HG02678 (cell line): Measurements from ENCODE around the gene DDC.
"Not testable (repeated sequence)": the region's sequence is repeated elsewhere in the genome, so short reads cannot be mapped to it uniquely, and the experiment has no call there.

Experiments used
- ATAC-seq: cut with Tn5 transposase; IDR thresholded peaks from one replicate; pipeline ENCODE4 v1.9.1; 2021; ENCODE audit warnings: mild to moderate bottlenecking, moderate library complexity; ENCODE audit not compliant: unreplicated experiment

DDC gene

GRCh38 chr7:50589364-50589763, 24.2 kb upstream of the DDC start:
- ATAC-seq, result no peak

GRCh38 chr7:50588937-50589336, 23.7 kb upstream of the DDC start:
- ATAC-seq, result no peak

DNA sequence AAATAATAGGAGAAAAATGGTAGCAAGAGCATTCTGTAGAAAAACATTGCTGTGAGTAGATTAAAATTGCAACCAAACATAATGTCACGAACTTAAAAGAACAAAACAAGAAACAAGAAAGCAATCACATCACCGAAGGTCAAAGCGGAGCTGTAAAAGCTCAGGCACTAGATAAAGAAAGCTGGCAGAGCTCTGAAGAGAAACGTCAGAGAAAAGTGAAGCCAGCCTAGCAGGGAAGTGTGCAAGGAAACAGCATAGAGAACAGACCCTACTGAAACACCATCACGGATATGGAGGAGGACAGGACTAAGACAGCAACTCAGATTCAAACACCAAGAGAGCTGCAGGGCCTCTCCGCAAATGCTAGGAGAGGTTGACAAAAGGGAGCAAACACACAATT, 22.5 kb upstream of the DDC start:
- ATAC-seq, result no peak

DNA sequence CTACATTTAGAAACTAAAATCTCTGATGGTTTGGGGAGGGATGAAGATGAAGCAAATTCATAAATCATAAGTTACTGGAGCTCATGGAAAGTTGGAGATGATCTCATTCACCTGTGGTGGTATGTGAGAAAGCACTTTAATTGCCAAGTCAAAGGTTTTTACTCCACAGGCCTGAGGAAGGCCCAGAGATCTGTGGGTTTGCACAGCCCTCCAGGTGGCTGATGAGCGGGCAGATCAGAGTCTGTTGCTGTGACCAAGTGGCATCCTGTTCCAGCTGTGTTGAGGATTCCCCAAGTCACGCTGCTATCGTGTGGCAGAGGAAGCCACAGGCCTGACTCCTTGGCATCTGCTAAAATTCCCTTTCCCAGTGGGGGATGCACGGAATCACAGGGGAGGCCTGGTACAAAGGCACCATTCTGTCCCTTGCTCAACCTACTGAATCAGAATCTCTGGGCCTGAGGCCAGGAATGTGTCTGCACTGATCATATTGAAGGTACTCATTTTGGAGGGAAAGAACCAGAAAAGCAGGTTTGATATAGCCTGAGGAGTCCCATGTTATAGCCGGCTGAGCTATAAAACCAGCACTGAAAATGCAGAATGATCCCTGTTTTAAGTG, 19.7 kb upstream of the DDC start:
- ATAC-seq, result no peak

GRCh38 chr7:50584386-50584785, 19.2 kb upstream of the DDC start:
- no peak for ATAC-seq

- not testable (repeated sequence) for ATAC-seq
Measured at GRCh38 chr7:50583295-50583694, 18.1 kb upstream of the DDC start.

DNA sequence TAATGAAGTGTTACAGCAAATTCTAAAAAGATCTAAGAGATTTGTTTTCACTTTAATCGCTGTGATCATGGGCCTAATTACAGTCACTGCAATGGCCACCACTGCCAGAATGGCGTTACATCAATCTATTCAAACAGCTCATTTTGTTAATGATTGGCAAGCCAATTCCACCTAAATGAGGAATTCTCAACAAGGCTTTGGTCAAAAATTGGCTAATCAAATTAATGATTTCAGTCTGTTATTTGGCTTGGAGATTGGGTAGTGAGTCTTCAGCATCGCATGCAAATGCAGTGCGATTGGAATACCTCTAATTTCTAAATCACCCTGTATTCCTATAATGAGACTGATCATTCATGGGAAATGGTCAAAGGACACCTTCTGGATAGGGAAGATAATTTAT, 17.1 kb upstream of the DDC start:
- not testable (repeated sequence) for ATAC-seq

DNA sequence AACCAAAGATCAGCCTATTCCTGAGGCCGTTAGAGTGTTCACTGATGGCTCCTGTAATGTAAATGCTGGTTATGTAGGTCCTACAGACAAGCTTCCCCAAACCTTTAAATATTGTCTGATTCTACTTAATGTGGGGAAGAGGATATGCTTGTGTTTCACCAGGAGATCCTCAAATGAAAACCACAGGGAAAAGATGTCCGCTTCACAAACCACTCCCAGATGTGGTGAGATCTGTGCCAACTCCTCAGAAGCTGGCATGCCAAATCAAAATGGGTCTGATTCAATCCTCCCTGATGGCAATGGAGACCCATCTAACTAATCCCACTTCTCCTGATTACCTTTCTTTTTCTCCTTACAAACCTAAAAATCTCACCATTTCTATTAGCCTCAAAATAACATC, 15.5 kb upstream of the DDC start:
- ATAC-seq, result not testable (repeated sequence)

DNA sequence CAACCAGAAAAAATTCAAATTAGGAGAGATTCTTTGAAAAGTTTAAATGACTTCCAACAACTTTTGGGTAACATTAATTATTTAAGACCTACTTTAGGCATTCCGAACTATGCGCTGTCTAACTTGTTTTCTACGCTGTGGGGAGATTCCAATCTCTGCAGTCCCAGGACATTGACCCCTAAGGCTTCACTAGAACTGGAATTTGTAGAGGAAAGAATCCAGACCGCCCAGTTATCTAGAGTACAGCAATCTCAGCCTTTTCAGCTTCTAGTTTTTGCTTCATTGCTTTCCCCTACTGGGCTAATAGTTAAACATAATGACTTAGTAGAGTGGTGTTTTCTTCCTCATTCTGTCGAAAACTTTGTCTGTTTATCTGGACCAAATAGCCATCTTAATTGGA, 14.9 kb upstream of the DDC start:
- no peak for ATAC-seq

- not testable (repeated sequence) for ATAC-seq
Measured at GRCh38 chr7:50578105-50578504, 12.9 kb upstream of the DDC start.

GRCh38 chr7:50577569-50577968, 12.4 kb upstream of the DDC start:
- no peak for ATAC-seq

DNA sequence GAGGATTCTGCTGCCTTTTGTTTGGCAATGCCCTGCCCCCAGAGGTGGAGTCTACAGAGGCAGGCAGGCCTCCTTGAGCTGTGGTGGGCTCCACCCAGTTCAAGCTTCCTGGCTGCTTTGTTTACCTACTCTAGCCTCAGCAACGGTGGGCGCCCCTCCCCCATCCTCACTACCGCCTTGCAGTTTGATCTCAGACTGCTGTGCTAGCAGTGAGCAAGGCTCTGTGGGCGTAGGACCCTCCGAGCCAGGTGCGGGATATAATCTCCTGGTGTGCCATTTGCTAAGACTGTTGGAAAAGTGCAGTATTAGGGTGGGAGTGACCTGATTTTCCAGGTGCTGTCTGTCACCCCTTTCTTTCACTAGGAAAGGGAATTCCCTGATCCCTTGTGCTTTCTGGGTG, 11.2 kb upstream of the DDC start:
- ATAC-seq, result not testable (repeated sequence)

DNA sequence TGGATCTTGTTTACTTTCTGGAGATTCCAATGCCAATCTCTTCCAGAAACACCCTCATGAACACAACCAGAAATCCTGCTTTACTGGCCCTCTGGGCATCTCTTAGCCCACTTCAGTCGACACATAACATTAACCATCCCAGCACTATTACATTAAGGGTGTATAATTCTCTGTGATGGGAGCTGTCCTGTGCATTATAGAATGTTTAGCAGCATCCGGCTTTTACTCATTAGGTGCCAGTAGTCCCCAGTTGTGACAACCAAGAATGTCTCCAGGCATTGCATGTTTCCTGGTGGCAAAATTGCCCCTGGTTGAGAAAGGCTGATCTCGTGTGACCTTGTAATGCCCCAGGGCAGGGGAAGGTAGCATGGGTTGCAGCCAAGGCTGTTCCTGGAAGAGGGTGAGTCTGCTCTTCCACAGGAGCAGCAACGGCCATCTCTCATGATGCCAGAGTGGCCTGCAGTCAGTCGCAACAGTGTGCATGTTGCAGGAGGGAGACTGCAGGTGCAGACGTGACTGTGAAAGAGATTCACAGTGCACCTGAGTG, 2.6 kb upstream of the DDC start:
- no peak for ATAC-seq

- ATAC-seq, result no peak
Measured at GRCh38 chr7:50565977-50566376, 772 bp upstream of the DDC start.

DNA sequence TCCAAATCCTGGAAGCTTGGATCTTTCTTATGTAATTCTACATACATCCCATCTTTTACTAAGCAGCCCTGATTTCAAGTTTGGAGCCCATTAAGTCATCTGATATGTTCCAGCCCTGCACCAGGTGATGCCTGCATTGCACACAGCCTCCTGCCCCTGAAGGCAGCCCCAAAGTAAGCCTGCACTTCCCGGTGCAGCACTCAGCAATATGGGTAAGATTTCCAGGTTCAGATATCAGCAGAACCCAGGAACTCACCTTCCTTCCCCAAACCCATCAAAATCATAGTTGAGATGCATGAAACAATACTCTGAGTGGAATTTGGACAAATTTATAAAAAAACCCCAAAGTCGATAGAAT, 333 bp upstream of the DDC start:
- no peak for ATAC-seq

DNA sequence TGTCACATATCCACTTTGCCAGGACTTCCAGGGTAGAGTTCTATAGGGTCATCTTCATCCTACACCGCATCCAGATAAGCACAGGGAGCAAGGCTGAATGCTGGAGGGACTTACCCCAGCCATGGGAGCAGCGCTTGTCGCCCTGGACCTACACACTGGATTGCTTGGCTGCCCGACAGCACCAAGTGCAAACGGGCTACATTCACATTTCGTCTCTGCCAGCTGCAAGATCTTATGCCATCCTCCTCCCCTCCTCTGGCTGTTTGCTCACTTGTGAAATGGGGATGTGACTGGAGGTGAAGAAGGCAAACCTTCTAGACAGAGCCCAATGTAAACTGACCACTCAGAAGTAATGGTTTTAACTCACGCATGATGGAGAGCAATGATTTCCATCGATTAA, 1.0 kb downstream of the DDC start:
- ATAC-seq, result no peak

DNA sequence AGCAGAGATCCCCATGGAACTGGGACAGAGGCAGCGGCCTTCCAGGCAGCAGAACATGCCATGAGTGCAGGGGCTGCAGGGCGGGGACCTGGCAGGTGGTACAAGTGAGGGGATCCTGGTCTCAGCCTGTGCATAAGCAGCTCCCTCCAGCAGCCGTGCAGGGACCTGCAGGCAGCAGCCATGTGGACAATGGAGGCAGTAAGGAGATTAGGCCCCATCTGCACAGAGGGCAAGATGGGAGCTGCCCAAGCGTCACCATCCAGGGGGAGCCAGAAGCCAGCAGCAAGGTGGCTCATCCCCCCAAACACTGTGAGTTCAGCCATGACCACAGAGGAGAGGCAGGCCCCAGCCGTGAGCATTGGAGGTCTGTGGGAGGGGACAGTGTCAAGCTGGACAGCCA, 3.1 kb downstream of the DDC start:
- ATAC-seq, result no peak

- ATAC-seq, result no peak
Measured at GRCh38 chr7:50560865-50561351, 4.3 kb downstream of the DDC start.

DNA sequence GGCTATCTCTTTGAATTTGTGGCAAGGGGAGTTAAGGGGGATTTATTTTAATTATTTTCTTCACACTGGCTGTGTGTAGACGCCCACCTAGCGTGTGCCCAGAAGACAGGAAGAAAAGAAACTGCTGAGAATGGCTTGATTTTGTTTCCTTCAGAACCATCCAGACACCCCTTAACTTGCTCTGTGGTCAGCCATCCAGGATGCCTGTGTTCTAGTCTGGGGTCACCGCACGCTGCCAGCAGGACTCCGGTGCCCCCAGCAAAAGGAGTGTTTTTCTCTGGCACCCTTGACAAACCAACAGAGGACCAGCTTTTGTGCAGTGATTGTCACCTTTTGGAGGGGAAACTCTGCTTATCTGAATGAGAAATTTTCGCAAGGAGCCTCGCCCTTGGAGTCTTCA, 5.3 kb downstream of the DDC start:
- no peak for ATAC-seq

GRCh38 chr7:50558294-50559053, 6.7 kb downstream of the DDC start:
- no peak for ATAC-seq

GRCh38 chr7:50557099-50557498, 8.1 kb downstream of the DDC start:
- no peak for ATAC-seq

DNA sequence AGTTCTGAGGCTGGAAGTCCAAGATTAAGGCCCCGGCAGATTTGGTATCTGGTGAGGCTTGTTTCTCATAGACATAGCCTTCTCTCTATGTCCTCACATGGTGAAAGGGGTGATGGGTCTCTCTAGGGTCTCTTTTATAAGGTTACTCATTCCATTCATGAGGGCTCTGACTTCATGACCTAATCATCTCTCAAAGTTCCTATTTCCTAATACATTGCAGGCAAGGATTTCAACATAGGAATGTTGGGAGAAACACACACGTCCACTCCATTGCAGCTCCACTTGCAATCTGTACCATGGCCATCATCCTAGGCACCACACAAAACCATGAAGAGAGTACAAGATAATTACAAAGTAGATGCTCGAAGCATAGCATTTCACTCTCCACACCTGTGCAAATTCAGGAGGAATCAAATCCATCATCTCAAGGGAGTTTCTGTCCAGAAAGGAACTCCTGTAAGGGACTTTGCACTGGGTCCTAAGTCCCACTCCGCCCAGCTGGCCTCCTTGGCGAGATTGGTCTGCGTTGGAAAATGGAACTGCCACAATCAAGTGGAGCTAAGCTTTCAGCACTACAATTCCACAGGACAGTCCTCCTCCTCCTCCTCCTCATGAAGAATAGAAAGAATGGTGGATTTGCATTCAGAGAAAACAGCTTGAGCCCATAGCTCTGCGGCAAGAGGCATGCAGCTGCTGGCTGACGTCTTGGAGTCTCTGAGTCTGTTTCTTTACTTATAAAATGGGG, 8.8 kb downstream of the DDC start:
- no peak for ATAC-seq
